ENCODE measurements around the gene NAALADL2.
"Not testable (repeated sequence)": the region's sequence is repeated elsewhere in the genome, so short reads cannot be mapped to it uniquely, and the experiment has no call there.

The NAALADL2 gene

GRCh38 chr3:175728566-175728965 is 869.4 kb downstream of the NAALADL2 start:
- no peak for DNase-seq

DNA sequence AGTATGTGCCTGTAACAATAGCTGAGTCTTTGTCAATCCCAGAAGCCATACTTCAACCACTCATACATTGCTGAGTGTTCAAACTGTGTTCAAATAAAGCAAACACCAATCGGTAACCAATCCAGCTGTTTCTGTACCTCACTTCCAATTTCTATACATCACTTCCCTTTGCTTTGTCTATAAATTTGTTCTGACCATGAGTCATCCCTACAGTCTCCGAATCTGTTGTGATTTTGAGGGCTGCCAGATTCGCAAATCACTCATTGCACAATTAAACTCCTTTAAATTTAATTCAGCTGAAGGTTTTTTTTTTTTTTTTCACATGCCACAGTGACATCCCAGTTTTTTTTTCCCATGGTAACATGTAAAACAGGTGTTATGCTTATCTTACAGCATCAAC is 870.3 kb downstream of the NAALADL2 start:
- no peak for DNase-seq

- DNase-seq, result no peak
Observed at GRCh38 chr3:175731543-175731942, 872.4 kb downstream of the NAALADL2 start.

DNA sequence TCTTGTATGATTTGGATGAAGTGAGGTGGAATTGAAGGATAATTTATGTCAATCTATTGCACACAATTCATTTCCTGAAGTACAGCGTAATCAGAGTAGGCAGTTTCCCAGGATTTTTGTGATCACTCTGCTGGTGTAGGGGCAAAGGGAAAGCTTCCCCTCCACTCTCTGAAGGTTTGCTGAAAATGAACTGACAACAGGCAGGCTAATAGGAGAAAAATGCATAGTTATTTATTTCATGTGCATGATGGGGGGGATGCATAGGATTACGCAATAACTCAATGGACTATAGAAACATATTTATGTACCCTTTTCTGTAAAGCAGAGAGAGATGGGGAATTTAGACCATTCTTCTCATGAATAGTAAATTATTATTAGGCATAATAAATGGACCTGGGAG is 872.9 kb downstream of the NAALADL2 start:
- no peak for DNase-seq

DNA sequence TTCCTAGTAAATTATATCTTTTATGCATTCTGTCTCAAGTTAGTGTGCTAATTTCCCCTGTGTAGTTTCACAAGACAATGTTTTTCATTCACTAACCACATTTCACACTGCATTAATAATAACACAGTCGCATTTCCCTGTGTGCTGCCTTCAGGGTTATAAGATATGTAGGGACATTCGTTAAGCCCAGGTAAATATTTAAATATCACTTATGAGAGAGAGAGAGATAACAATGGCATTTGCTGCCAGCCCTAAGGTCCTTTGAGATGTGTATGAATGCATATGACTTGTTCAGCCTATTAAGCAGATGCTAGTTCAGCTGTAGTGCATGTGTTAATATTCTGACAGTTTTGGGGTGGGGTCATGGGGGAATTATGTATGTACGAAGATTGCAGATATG is 876.7 kb downstream of the NAALADL2 start:
- DNase-seq, result no peak

GRCh38 chr3:175737646-175738572 is 878.8 kb downstream of the NAALADL2 start:
- DNase-seq, result no peak

- DNase-seq, result no peak
Observed at GRCh38 chr3:175741951-175742350, 882.8 kb downstream of the NAALADL2 start.

DNA sequence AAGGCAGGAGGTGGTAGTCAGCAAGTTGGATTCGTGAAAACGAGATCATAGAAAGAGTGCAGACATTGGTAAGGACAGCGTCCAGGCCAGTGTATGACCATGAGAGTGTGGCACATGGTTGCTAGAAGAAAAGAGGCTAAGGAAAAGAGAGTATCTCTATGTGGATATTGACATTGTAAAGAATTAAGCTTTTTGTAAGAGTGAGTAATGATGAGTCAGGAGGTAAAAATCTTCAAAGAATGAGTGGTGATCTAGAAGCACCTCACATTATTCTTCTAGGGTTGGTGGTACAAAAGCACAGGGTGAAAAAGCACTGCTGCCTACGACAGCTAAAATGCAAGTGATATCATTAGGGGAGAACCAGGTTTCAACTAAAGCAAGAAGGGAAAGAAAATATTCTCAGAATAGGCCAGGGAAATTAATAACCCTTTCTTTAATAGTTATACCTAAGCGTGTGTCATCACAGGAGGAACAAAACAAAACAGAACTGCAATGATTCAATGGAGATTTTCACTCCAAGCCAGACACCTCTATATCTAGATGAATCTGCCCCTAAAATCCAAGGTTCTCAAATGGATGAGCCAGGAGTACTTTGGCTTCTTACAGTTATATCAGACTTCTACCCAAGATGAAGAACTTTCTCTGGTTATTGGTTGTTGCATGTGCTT is 884.7 kb downstream of the NAALADL2 start:
- no peak for DNase-seq

DNA sequence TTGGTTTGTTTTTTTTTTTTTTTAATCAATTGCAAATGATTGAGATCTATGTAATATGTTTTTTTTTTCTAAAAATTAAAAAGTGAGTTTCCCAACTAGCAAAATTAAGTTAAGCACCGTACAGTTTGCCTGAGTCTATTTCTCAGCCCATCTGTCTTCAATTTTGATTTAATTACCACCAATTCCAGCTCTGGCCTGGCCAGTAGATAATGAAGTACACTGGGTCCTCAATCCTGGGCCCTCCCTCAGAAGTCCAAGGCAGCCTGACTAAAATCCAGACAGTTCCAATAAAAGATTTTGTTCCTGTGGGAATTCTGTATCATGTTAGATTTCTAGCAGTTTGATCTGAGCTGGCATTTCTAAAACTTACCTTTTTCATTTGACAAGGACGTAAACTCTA is 887.2 kb downstream of the NAALADL2 start:
- DNase-seq, result no peak

- no peak for DNase-seq
Observed at GRCh38 chr3:175748087-175748730, 889.1 kb downstream of the NAALADL2 start.

GRCh38 chr3:175749981-175750380 is 890.8 kb downstream of the NAALADL2 start:
- no peak for DNase-seq

- no peak for DNase-seq
Observed at GRCh38 chr3:175751089-175751488, 892.0 kb downstream of the NAALADL2 start.

DNA sequence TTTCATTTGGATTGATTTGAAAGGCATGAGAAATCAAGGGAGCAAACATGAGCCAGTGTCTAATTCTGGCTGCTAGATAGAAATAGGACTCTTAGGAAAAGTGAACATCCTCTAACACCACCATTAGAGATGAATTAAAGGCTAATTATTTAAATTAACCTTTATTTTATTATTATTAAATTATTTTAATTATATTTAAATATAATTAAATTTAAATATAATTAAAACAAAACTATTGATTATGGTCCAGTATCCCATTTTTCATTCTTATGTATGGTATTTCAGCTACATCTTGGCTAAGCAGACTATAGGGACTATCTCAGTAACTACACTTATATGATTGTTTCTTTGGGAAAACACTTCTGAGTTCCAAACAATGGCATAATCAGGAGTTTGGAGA is 904.8 kb downstream of the NAALADL2 start:
- DNase-seq, result no peak

DNA sequence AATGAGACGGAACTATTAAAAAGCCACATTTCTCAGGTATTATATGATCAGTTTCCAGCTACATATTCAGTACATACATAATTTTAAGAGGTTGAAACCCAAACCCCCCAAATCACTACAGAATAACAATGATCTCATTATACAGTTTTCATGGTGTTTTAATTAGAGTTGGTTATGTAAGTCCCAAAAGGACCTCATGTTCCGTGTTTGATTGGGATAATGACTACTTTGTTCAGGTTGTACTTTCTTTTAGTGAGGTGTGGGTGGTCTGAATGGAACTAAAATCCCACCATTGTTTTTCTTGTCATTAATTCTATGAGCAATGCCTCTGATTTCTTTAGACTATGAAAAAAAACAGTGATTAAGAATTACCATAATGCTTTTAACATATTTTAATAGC is 905.6 kb downstream of the NAALADL2 start:
- no peak for DNase-seq

GRCh38 chr3:175770426-175770825 is 911.3 kb downstream of the NAALADL2 start:
- no peak for DNase-seq

GRCh38 chr3:175777495-175777894 is 918.4 kb downstream of the NAALADL2 start:
- no peak for DNase-seq

DNA sequence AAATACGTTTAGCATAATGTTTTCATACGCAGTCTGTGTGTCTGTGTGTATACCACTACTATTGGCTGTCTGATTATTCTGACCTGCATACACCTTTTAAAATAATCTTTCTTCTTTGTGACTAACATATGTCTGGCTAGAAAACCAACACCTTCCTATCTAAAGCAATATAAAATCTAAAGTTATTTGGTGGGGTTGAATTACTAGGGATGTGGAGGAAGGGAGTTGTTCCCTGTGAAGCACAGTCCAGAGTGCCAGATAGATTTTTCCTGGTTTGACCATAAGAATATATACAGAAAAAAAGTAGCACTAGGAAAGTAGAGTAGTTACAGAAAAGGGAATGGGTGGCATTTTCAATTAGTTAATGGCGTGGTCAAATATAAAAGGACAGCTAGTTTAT is 918.8 kb downstream of the NAALADL2 start:
- no peak for DNase-seq

DNA sequence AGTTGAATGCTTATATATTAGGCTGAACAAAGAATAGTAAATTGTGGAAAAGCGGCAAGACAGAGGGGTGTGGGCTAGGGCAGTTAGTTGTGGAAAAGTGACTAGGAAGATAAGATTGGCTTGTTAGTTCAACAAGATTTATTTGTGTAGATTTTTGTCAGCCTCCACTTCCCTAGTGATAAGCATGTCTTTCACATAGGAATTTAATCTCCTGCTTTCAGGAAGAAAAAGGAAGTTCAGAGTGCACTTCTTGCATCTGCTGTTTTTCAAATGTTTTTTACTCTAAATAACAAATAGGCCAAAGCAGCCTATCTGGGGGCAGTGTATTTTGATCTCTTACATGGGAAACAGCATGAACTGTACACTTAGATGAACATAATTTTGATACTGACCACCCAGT is 919.9 kb downstream of the NAALADL2 start:
- no peak for DNase-seq

- DNase-seq, result not testable (repeated sequence)
Observed at GRCh38 chr3:175787109-175787508, 928.0 kb downstream of the NAALADL2 start.

DNA sequence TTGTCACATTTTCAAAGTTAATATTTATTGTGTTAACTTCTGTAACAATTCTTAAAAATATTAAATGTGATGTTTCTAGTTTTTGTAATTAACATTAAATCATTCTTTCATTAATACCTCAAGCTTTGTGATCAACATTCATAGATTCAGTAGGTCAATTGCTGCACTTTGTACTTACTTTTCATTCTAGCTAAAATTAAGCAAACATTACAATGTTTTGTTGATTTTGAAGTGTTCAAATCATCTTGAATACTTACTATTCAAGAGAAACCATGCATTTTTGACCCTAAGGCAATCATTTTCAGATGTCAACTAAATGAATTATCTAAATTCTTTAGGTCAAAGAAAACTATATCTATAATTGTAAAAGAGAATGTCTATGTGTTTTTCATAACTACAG is 933.1 kb downstream of the NAALADL2 start:
- no peak for DNase-seq

DNA sequence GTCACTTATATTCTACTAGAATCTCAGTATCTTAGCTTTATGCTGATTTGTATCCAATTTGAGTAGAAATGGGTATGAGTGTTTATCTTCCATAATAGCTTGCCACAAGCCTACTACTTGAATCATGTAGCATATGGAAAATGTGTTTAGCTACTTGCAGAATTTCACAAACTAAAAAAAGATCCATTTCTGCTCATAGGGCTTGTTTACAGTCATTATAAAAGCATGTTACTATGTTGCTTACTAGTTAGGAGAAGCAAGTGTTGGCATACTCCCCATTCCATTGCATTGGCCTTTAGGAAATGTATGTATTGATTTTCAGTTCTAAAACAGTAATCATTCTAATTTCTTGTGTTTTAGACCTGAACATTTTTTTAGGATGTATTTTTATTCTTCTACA is 939.2 kb downstream of the NAALADL2 start:
- no peak for DNase-seq

GRCh38 chr3:175805825-175806224 is 946.7 kb downstream of the NAALADL2 start:
- DNase-seq, result no peak

DNA sequence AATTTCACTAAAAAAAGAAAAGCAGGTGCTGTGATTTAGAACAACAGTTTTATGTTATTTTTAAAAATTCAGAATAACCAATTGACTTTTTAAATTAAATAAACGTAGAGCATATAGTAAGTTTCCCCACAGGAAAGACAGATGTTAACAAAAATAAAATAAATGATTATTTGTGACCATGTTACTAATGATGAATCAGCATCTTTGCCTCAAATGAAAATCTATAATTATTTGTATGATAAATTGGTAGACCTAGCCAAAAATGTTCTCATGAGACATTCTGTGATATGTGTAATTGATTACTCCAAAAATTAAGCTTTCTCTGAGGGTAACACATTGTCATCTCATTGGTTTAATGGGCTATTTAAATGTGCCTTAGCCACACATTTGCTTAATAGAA is 948.0 kb downstream of the NAALADL2 start:
- DNase-seq, result no peak
